GM12878 (cell line): ENCODE measurements around the gene TNFSF13.

Experiments
- ATF7 ChIP-seq: fragments of 450-650 bp; IDR thresholded peaks from 2 replicates; pipeline ENCODE4 v1.6.1; 2016; ENCODE audit warnings: low read depth, mild to moderate bottlenecking
- BRCA1 ChIP-seq: IDR thresholded peaks from 2 replicates; pipeline ENCODE4 v1.6.1; 2011; ENCODE audit warnings: low read depth, low read length, improper control_type of control experiment
- CREB1 ChIP-seq: IDR thresholded peaks from 2 replicates; pipeline ENCODE4 v1.6.1; 2012; ENCODE audit warnings: low read depth, mild to moderate bottlenecking, inconsistent platforms
- EP300 ChIP-seq, 2 experiments: fragments of 150-350 bp in 1 of 2; IDR thresholded peaks; 2 replicates each; pipeline ENCODE4 v1.6.1; 2011 to 2012; ENCODE audit warnings: low read depth in 2 of 2, low read length in 2 of 2, borderline replicate concordance in 1 of 2, improper control_type of control experiment in 1 of 2, inconsistent platforms in 1 of 2; ENCODE audit not compliant: control insufficient read depth in 1 of 2
- FOXM1 ChIP-seq: IDR thresholded peaks from 2 replicates; pipeline ENCODE4 v1.6.1; 2012; ENCODE audit warnings: low read depth, mild to moderate bottlenecking, inconsistent platforms, low read length, moderate library complexity
- IRF3 ChIP-seq: fragments of 450-650 bp; IDR thresholded peaks from 2 replicates; pipeline ENCODE4 v1.6.1; 2014; ENCODE audit warnings: mild to moderate bottlenecking
- POLR2A ChIP-seq: IDR thresholded peaks from 2 replicates; pipeline ENCODE4 v1.6.1; 2011; ENCODE audit warnings: low read depth, mild to moderate bottlenecking, low read length
- RCOR1 ChIP-seq: conservative IDR thresholded peaks from 2 replicates; pipeline ENCODE4 v1.6.1; 2012; ENCODE audit warnings: low read depth, low read length, improper control_type of control experiment
- REST ChIP-seq: IDR thresholded peaks from 2 replicates; pipeline ENCODE4 v1.6.1; 2012; ENCODE audit warnings: mild to moderate bottlenecking, low read depth, low read length
- SREBF2 ChIP-seq: IDR thresholded peaks from 2 replicates; pipeline ENCODE4 v1.6.1; 2012; ENCODE audit warnings: mild to moderate bottlenecking, low read length
- TF ChIP-seq, protein P1 (sequence below), 3 experiments: IDR thresholded peaks in 2 of 3; conservative IDR thresholded peaks in 1 of 3; 2 replicates each; pipeline ENCODE4 v1.5.1; 2011; ENCODE audit warnings: low read depth in 3 of 3, low read length in 3 of 3, mild to moderate bottlenecking in 3 of 3, control low read depth in 2 of 3, moderate library complexity in 2 of 3, inconsistent platforms in 1 of 3, mixed read lengths in 1 of 3; ENCODE audit not compliant: control insufficient read depth in 2 of 3, insufficient read depth in 1 of 3; ENCODE audit errors: extremely low read depth in 1 of 3
- TF ChIP-seq, protein P2 (sequence below): fragments of 450-650 bp; conservative IDR thresholded peaks from 2 replicates; pipeline ENCODE4 v1.6.1; 2017; ENCODE audit warnings: mild to moderate bottlenecking, moderate library complexity

DNA sequence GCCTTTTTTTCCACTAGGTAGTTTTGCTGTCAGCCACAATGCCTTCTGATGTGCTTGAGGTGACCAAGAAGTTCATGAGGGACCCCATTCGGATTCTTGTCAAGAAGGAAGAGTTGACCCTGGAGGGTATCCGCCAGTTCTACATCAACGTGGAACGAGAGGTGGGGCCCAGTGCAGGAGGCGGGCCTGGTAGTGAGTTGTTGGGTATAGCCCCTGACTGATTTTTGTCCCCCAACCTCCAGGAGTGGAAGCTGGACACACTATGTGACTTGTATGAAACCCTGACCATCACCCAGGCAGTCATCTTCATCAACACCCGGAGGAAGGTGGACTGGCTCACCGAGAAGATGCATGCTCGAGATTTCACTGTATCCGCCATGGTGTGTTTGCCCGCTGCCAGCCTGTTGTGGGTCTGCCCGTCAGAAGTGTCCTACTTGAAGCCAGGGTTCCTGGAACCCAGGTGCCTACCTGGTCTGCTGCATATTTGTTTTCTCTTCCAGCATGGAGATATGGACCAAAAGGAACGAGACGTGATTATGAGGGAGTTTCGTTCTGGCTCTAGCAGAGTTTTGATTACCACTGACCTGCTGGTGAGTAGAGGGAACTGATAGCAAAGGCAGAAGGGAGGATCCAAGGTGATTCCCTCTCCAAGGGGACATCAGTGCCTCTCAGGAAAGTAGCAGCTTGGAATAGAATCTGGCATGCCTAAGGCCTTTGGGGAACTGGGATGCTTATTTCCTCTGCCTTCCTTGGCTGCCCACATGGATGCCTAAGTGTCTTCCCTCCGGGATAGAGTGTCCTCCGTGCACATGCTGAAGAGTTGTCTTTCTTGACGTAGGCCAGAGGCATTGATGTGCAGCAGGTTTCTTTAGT, 19.0 kb downstream of the TNFSF13 start:
- TF ChIP-seq CREB1 (no peak), IRF3 (no peak), EP300 (IDR thresholded peaks at IDR 0.05; ENCODE audit: borderline replicate concordance in 1 of 2, control insufficient read depth in 1 of 2, low read depth in 2 of 2, low read length in 2 of 2) (no peak), BRCA1 (no peak), FOXM1 (no peak), REST (no peak), POLR2A (peak; percentile 58; the same call in 1 of the 2 replicates), ATF7 (no peak), RCOR1 (no peak), SREBF2 (no peak)
- TF ChIP-seq, protein P1, sequence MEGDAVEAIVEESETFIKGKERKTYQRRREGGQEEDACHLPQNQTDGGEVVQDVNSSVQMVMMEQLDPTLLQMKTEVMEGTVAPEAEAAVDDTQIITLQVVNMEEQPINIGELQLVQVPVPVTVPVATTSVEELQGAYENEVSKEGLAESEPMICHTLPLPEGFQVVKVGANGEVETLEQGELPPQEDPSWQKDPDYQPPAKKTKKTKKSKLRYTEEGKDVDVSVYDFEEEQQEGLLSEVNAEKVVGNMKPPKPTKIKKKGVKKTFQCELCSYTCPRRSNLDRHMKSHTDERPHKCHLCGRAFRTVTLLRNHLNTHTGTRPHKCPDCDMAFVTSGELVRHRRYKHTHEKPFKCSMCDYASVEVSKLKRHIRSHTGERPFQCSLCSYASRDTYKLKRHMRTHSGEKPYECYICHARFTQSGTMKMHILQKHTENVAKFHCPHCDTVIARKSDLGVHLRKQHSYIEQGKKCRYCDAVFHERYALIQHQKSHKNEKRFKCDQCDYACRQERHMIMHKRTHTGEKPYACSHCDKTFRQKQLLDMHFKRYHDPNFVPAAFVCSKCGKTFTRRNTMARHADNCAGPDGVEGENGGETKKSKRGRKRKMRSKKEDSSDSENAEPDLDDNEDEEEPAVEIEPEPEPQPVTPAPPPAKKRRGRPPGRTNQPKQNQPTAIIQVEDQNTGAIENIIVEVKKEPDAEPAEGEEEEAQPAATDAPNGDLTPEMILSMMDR (IDR thresholded peaks at IDR 0.05 in 2 of 3, conservative IDR thresholded peaks at IDR 0.05 in 1 of 3; ENCODE audit: control insufficient read depth in 2 of 3, extremely low read depth in 1 of 3, insufficient read depth in 1 of 3, low read depth in 3 of 3, low read length in 3 of 3), result no peak
- TF ChIP-seq, protein P2, sequence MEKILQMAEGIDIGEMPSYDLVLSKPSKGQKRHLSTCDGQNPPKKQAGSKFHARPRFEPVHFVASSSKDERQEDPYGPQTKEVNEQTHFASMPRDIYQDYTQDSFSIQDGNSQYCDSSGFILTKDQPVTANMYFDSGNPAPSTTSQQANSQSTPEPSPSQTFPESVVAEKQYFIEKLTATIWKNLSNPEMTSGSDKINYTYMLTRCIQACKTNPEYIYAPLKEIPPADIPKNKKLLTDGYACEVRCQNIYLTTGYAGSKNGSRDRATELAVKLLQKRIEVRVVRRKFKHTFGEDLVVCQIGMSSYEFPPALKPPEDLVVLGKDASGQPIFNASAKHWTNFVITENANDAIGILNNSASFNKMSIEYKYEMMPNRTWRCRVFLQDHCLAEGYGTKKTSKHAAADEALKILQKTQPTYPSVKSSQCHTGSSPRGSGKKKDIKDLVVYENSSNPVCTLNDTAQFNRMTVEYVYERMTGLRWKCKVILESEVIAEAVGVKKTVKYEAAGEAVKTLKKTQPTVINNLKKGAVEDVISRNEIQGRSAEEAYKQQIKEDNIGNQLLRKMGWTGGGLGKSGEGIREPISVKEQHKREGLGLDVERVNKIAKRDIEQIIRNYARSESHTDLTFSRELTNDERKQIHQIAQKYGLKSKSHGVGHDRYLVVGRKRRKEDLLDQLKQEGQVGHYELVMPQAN, result no peak
